Stimulated activated CD4-positive, alpha-beta T cell treated with anti-CD3 and anti-CD28 coated beads, Interleukin-4, amount 100 ng/mL, for 24 hours (primary cell): ENCODE measurements around the gene PER2.

Experiments used
- DNase-seq: peaks from one replicate; pipeline ENCODE4 v3.0.0-alpha.2; 2020

The PER2 gene

DNA sequence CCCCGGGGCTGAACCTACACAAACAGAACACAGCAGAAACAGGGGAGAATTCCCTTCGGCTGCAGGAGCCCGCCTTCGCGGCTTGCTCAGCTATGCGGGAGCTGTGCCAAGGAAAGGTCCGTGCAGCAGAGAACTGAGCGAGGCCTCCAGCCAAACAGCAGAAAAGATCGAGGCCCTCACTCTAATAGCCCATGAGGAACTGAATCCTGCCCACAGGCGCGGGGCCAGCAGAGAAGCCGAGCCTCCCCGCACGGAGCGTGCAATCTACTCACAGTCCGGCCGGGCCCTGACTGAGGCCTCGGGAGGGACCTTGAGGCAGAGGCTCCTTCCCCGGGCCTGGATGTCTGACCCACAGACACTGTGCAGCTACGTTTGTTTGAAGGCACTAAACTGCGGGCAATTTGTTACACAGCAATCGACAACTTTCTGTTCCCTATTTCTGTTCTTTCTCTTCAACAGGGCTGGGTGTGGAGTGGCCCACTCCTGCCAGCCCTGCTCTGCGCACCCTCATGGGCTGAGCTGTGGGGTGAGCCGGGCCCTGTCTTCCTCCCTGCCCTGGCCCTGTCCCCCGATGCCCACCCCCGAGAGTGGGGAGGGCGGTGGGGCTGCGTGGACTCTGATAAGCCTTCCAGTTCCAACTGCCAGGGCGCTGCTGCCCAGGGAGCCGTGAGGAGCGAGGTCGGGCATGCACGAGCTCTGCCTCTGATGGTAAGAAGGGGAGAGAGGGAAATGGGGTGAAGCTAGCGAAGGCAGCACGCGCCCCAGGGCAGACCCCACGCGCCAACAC, 62.3 kb downstream of the PER2 start:
- DNase-seq = no peak

DNA sequence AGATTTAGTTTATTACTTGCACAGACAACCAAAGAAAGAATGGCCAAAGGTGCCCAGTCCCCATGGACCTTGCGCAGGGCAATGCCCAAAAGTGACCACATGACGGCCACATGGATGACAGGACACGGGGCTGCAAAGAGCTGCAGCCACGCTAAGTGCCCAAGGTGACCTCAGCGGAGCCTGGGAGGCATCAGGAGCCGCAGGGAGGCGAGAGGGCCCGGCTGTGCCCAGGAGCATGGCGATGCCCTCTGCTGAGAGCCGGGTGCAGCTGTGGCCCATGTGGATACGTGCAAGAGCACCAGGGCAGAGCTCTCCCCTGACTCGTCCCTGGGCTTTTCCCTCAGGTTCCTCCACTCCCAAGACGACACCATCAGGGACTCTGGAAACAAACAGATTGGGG, 63.3 kb downstream of the PER2 start:
- DNase-seq = no peak

DNA sequence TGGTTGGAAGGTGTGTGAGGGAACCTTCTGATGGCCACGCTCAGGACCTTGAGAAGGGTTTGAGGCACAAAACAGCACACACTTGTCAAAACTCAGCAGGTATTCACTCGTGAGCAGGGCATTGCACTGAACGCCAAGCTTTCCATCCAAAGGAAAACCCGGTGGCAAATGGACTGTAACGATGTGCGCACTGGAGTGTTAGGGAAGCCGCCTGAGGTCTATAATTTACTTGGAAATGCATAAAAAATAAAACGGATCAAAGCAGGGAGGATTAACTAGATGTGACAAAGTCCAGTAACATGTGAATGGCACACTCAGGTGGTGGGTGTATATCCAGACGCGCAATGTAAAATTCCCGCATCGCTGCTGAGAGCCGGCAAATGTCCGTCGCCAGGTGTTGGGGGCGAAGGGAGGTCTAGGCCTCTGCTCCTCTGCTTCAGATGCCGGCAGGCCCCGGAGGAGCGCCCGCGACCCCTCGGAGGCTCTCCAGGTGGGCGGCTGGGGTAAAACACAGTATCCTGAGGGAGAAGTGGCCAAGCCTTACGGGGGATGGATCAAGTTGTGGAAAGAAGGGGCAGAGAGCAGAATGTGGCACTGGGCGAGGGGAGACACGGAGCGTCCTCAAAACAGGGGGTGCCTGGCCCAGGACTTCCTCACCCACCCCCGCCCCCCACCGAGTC, 63.9 kb downstream of the PER2 start:
- DNase-seq = no peak

DNA sequence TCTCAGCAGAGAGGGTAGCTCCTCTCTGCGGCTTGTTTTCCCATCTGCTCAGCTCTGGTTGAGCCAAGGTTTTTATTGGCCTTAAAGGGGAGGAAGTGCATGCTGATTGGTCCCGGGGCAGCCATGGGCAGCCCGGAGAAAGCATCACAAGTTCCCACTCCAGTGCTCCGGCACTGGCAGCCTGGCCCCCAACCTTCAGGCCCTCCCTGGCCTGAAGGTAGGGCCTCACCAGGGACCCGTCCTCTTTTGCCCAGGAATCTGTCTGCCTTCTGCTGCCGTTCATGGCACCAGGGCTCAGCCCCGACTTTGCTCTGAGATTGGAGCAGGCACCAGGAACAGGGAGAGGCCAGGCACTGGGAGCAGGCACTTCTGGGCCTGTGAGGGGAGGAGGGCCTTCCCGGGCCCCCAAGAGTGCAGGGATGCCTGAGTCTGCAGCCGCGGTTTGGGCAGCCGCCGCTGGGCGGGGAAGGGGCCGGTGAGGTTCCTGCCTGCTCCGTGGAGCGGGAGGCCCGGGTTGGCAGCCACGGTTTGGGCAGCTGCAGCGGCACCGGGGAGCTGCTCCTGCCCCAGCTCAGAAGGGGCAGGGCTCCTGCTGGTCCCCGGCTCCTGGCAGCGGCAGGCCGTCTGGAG, 67.4 kb downstream of the PER2 start:
- DNase-seq = no peak

DNA sequence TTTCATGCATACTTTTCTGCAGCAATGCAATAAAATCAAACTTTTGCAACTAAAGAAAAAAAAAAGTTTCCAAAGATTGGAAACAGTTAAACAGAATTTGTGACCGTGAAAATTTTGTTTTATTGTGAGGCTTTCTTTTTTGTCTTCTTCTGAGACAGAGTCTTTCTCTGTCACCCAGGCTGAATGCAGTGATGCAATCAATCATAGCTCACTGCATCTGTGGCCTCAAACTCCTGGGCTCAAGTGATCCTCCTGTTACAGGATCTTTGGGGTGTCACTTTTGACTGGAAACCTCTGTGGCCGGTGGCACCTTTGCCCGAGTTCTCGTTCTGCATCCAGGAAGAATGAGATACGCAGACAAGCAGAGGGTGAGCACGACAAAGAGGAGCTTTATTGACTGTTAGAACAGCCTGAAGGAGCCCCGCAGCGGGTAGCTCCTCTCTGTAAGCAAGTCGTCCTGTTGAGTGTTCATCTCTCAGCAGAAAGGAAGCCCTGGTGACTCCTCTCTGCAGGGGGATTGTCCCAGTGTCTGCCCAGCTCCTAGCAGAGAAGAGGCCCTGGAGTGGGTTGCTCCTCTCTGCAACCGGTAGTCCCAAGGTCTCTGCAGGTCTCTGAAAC, 68.0 kb downstream of the PER2 start:
- DNase-seq = no peak

DNA sequence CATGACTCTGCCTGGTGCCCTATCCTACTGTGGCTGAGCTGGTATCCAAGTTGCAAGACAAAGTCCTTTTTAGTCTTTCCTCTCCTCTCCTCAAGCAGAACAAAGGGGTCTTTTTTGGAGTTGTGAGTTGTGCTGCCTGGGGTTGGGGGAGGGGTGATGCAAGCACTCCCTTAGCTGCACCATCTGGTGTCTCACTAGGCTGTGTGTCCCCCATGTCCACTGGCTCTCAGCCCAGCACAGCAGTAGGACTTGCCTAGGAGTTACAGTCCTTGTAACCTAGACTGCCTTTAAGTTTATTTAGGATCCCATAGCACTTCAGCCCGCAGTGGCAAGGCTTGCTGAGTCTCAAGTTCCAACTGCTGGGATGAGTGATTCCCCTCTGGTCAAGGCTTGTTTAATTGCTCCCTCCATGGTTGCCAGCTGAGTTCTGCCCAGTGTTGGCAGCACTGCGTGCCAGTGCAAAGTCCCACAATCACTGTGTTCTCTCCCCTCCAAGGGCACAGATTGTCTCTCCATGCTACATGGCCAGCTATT, 71.7 kb downstream of the PER2 start:
- no peak for DNase-seq

DNA sequence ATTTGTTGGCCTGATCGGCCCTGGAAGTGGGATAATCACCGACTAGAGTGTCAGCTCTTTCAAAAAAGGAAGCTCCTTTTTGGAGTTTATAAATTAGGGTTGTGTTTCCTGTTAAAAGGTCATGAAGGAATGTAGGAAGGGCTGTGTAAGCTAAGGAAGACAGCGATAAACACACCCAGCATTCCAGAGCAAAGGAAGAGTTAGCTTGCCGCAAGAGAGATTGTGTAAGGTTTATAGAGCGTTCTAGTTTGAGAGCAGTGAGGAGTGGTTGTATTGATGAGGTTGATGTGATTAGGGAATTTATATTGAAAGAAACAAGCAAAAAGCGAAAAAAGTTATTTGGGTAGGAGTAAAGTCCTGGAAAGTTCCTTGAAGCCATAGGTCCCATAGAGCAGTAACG, 81.4 kb downstream of the PER2 start:
- DNase-seq = no peak

DNA sequence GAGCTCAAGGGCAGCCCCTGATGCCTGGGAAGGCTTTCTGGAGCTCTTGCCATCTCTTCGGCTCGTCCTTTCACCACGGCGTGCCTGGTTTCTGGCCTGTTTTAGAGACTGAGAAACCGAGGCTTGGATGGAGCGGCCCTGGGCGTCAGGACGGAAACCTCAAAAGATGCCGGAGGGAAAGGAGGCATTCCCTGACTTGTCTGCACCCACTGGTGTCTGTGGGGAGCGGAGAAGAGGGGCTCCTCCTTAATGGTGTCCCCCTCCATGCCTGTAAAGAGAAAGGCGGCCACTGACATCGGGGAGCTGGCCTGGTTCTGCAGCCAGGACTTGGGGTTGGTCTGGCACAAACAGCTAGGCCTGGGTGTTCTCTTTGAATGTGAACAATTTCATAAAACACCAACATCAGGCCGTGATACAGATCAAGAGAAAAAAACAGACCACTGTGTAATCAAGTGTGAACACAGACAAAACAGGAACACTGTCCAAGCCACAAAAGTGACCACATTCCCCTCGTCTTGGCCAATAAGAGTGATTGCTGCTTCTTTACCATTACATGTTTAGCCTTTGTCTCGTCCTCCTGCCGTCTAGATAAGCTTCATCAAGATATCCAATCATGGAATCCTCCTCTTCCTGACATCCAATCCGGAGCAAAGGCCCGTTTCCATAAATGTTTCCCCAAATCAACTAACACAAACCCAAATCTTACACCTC, 84.3 kb downstream of the PER2 start:
- no peak for DNase-seq

DNA sequence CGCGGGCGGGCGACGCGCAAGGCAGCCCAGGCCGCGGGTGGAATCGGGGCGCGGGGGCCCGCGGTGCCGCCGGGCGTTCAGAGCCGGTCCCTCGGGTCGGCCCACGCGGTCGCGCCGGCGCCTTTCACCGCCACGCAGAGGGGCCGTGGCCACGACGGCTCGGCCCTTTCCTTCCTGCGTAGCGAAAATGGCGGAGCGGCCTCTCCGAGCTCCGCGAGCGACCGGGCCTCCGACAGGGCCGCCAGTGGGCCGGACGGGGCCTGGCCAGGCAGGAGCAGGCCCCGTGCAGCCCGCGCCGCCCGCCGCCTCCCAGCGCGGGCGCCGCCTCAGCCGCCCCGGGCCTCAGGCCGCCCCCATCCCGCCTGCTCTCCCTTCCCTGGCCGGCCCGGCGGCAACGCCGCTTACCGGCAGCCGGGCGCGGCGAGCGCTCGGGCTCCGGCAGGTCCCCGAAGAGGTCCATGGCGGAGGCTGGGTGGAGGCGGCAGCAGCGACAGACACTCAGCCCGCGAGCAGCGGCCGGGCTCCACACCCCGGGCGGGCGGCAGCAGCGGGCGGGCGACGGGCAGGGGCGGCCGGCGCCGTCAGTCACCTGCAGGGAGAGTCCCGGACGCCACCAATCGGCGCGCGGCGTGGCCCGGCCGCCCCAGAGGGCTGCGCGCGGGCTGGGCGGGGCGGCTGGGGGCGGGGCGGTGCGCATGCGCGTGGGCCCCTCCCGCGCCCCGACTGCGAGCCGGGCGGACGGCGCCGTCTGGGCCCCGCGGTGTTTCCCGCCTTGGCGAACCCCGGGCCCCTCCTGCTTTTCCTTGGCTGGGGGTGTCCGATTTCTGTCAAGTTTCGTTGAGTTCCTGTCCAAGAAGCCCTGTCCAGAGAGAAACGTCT, 85.1 kb downstream of the PER2 start, which contains the start of gene ILKAP:
ILKAP (minus strand) TSS at position 602 of the 879 bp plus-strand sequence; CDS start at position 460, 142 bp downstream.
- DNase-seq = peak; percentile 88

DNA sequence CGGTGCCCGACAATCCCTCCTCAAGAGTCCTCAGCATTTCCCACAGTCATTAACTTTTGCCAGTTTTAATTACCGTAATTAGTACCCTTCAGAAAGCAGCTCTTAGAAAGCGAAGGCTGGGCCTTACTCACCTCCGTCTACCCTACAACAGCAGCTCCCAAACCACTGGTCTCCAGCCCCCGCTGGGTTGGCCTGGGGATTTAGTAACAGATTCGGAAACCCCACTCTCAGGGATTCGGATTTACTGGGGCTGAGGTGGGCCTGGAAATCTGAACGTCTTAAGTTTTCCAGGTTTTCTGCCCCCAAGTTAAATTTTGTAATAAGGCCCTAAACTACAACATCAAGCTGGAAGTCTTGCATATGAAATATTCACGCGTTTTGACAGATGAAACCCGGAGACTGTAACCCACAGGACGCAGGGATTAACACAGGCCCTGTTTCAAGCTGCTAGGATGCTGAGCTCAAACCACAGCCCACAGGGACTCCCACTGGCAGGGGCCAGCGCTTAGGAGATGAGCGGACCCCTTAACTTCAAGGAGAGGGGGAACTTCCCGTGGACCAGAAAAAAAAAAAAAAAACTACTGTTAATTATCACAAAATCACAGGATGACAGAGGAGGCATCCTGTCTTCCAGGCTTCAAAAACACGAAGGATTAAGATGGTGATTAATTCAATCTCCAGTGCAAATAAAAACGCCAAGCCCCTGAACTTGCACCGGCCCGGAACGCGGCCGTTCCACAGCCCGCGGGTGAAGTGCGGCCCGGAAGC, 85.9 kb downstream of the PER2 start:
- DNase-seq = peak; percentile 19
